ENCODE results near the gene GPR137B.
"Not testable (repeated sequence)": the region's sequence is repeated elsewhere in the genome, so short reads cannot be mapped to it uniquely, and the experiment has no call there.

The GPR137B gene

GRCh38 chr1:236161755-236162154 lies 19.4 kb downstream of the GPR137B start:
- H3K23ac ChIP-seq (ENCODE audit: low read length); H3K9ac ChIP-seq (ENCODE audit: low read length); H3K4me2 ChIP-seq (ENCODE audit: low read length); H3K79me1 ChIP-seq (ENCODE audit: low read length); H3K27me3 ChIP-seq (ENCODE audit: insufficient read depth, low read length, poor library complexity); H2AK5ac ChIP-seq (ENCODE audit: low read length); H3K18ac ChIP-seq (ENCODE audit: low read length); H3K4me3 ChIP-seq (ENCODE audit: low read length); H3K4me1 ChIP-seq (ENCODE audit: control insufficient read depth, low read depth, low read length); DNase-seq; H2BK5ac ChIP-seq (ENCODE audit: low read length); H3K4ac ChIP-seq (ENCODE audit: low read depth, low read length); H3K56ac ChIP-seq (ENCODE audit: low read length); H2BK120ac ChIP-seq (ENCODE audit: low read depth, low read length); H4K8ac ChIP-seq (ENCODE audit: low read depth, low read length); H3K36me3 ChIP-seq (ENCODE audit: control insufficient read depth, insufficient read depth, low read length); H3K79me2 ChIP-seq (ENCODE audit: control insufficient read depth, insufficient read depth, low read length); H3K27ac ChIP-seq (ENCODE audit: low read depth, low read length); H4K5ac ChIP-seq (ENCODE audit: low read length); H2BK15ac ChIP-seq (replicated peaks; ENCODE audit: low read depth): not testable (repeated sequence)
- no CpG with 5 or more reads among the region's 3 CpGs for WGBS (ENCODE audit: extremely low coverage, insufficient coverage, low lambda C conversion rate)

- Histone ChIP-seq H3K27me3 (ENCODE audit: insufficient read depth, low read length, poor library complexity) (no peaks in the 10 kb centered on the region), H3K23ac (ENCODE audit: low read length) (no peak overlapping the region), H2AK5ac (ENCODE audit: low read length) (no peak overlapping the region), H3K79me2 (ENCODE audit: control insufficient read depth, insufficient read depth, low read length) (no peaks in the 10 kb centered on the region), H2BK5ac (ENCODE audit: low read length) (no peak overlapping the region), H2BK15ac (replicated peaks; ENCODE audit: low read depth) (no peak overlapping the region), H3K18ac (ENCODE audit: low read length) (no peak overlapping the region), H4K5ac (ENCODE audit: low read length) (no peak overlapping the region), H3K9ac (ENCODE audit: low read length) (no peak overlapping the region), H3K4me2 (ENCODE audit: low read length) (no peak overlapping the region), H3K4me1 (ENCODE audit: control insufficient read depth, low read depth, low read length) (no peaks in the 10 kb centered on the region), H3K4ac (ENCODE audit: low read depth, low read length) (no peak overlapping the region), H4K8ac (ENCODE audit: low read depth, low read length) (no peak overlapping the region), H3K27ac (ENCODE audit: low read depth, low read length) (no peak overlapping the region), H2BK120ac (ENCODE audit: low read depth, low read length) (no peak overlapping the region), H3K4me3 (ENCODE audit: low read length) (no peak overlapping the region), H3K36me3 (ENCODE audit: control insufficient read depth, insufficient read depth, low read length) (no peaks in the 10 kb centered on the region), H3K56ac (ENCODE audit: low read length) (no peak overlapping the region), H3K79me1 (ENCODE audit: low read length) (no peaks in the 10 kb centered on the region)
- DNase-seq, result peak; percentile 37
- 93% methylated on average over 1 of the region's 6 CpGs for WGBS (ENCODE audit: extremely low coverage, insufficient coverage, low lambda C conversion rate)
Observed at GRCh38 chr1:236163463-236164153, 21.3 kb downstream of the GPR137B start.

- H3K4me3 ChIP-seq (ENCODE audit: low read length), result no peak overlapping the region
- WGBS (ENCODE audit: extremely low coverage, insufficient coverage, low lambda C conversion rate), result no CpG with 5 or more reads among the region's 7 CpGs
- H4K5ac ChIP-seq (ENCODE audit: low read length), result no peak overlapping the region
- H3K23ac ChIP-seq (ENCODE audit: low read length), result no peak overlapping the region
- H2BK15ac ChIP-seq (replicated peaks; ENCODE audit: low read depth), result no peak overlapping the region
- no peak overlapping the region for H3K4me2 ChIP-seq (ENCODE audit: low read length)
- H3K79me2 ChIP-seq (ENCODE audit: control insufficient read depth, insufficient read depth, low read length), result no peaks in the 10 kb centered on the region
- H3K4me1 ChIP-seq (ENCODE audit: control insufficient read depth, low read depth, low read length), result no peaks in the 10 kb centered on the region
- no peak overlapping the region for H3K56ac ChIP-seq (ENCODE audit: low read length)
- H2BK5ac ChIP-seq (ENCODE audit: low read length), result no peak overlapping the region
- no peak overlapping the region for H3K27ac ChIP-seq (ENCODE audit: low read depth, low read length)
- no peak overlapping the region for H2AK5ac ChIP-seq (ENCODE audit: low read length)
- no peaks in the 10 kb centered on the region for H3K27me3 ChIP-seq (ENCODE audit: insufficient read depth, low read length, poor library complexity)
- no peak overlapping the region for H3K4ac ChIP-seq (ENCODE audit: low read depth, low read length)
- no peak overlapping the region for H4K8ac ChIP-seq (ENCODE audit: low read depth, low read length)
- no peaks in the 10 kb centered on the region for H3K36me3 ChIP-seq (ENCODE audit: control insufficient read depth, insufficient read depth, low read length)
- no peak overlapping the region for H3K18ac ChIP-seq (ENCODE audit: low read length)
- H3K9ac ChIP-seq (ENCODE audit: low read length), result no peak overlapping the region
- H3K79me1 ChIP-seq (ENCODE audit: low read length), result no peaks in the 10 kb centered on the region
- no peak for DNase-seq
- H2BK120ac ChIP-seq (ENCODE audit: low read depth, low read length), result no peak overlapping the region
Observed at GRCh38 chr1:236164273-236164672, 21.9 kb downstream of the GPR137B start.

DNA sequence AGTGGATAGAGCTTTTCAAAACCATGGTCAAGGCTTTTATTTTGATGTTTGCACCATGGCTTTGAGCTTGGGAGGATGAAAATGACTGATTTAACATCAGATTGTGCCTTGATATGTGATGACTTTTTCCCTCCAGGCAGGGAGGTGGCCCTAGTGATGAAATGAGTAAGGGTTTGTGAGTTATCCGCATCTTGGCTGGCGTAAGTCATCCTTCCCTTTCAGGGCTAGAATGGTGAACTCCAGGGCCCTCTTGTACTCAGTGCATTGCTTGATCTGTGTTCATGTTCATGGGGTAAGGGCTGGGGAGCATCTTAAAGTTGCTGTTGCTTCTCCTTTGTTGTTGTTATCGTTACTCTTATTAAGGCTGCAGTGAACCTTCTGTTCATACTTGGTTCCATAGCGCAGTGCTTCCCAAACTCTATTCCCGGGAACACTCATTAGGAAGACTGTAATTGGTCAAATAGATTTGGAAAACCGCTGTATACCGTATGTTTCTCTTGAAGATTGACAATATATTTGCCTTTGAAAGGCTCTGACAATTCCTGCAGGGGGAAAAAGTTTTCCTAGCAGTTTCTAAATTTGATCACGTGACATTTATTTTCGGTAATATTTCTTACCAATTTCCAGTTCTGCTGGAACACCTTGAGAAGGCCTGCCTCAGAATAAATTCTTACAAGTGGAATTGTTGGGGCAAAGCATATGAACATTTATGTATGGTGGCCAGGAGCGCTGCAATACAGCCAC lies 23.1 kb downstream of the GPR137B start:
- no CpG with 5 or more reads among the region's 10 CpGs for WGBS (ENCODE audit: extremely low coverage, insufficient coverage, low lambda C conversion rate)
- Histone ChIP-seq H2BK120ac (ENCODE audit: low read depth, low read length) (no peak overlapping the region), H3K27ac (ENCODE audit: low read depth, low read length) (no peak overlapping the region), H3K56ac (ENCODE audit: low read length) (no peak overlapping the region), H3K27me3 (ENCODE audit: insufficient read depth, low read length, poor library complexity) (no peaks in the 10 kb centered on the region), H3K4ac (ENCODE audit: low read depth, low read length) (no peak overlapping the region), H3K23ac (ENCODE audit: low read length) (no peak overlapping the region), H3K79me2 (ENCODE audit: control insufficient read depth, insufficient read depth, low read length) (no peaks in the 10 kb centered on the region), H3K4me2 (ENCODE audit: low read length) (no peak overlapping the region), H3K4me1 (ENCODE audit: control insufficient read depth, low read depth, low read length) (no peaks in the 10 kb centered on the region), H3K79me1 (ENCODE audit: low read length) (no peaks in the 10 kb centered on the region), H3K9ac (ENCODE audit: low read length) (no peak overlapping the region), H2BK15ac (replicated peaks; ENCODE audit: low read depth) (no peak overlapping the region), H3K18ac (ENCODE audit: low read length) (no peak overlapping the region), H4K8ac (ENCODE audit: low read depth, low read length) (no peak overlapping the region), H2BK5ac (ENCODE audit: low read length) (no peak overlapping the region), H3K4me3 (ENCODE audit: low read length) (no peak overlapping the region), H3K36me3 (ENCODE audit: control insufficient read depth, insufficient read depth, low read length) (no peaks in the 10 kb centered on the region), H4K5ac (ENCODE audit: low read length) (no peak overlapping the region), H2AK5ac (ENCODE audit: low read length) (no peak overlapping the region)
- DNase-seq, result no peak

- Histone ChIP-seq H3K27me3 (ENCODE audit: insufficient read depth, low read length, poor library complexity) (no peaks in the 10 kb centered on the region), H3K4ac (ENCODE audit: low read depth, low read length) (no peak overlapping the region), H3K79me1 (ENCODE audit: low read length) (no peaks in the 10 kb centered on the region), H3K27ac (ENCODE audit: low read depth, low read length) (no peak overlapping the region), H2AK5ac (ENCODE audit: low read length) (no peak overlapping the region), H3K79me2 (ENCODE audit: control insufficient read depth, insufficient read depth, low read length) (no peaks in the 10 kb centered on the region), H3K36me3 (ENCODE audit: control insufficient read depth, insufficient read depth, low read length) (no peaks in the 10 kb centered on the region), H4K5ac (ENCODE audit: low read length) (no peak overlapping the region), H3K56ac (ENCODE audit: low read length) (no peak overlapping the region), H2BK120ac (ENCODE audit: low read depth, low read length) (no peak overlapping the region), H3K4me3 (ENCODE audit: low read length) (no peak overlapping the region), H4K8ac (ENCODE audit: low read depth, low read length) (no peak overlapping the region), H3K23ac (ENCODE audit: low read length) (no peak overlapping the region), H3K4me2 (ENCODE audit: low read length) (no peak overlapping the region), H3K18ac (ENCODE audit: low read length) (no peak overlapping the region), H2BK15ac (replicated peaks; ENCODE audit: low read depth) (no peak overlapping the region), H3K9ac (ENCODE audit: low read length) (no peak overlapping the region), H3K4me1 (ENCODE audit: control insufficient read depth, low read depth, low read length) (no peaks in the 10 kb centered on the region), H2BK5ac (ENCODE audit: low read length) (no peak overlapping the region)
- no CpG with 5 or more reads among the region's 6 CpGs for WGBS (ENCODE audit: extremely low coverage, insufficient coverage, low lambda C conversion rate)
- DNase-seq, result no peak
Observed at GRCh38 chr1:236166041-236166440, 23.7 kb downstream of the GPR137B start.

Data from mesendoderm (in vitro differentiated cells).